Activated CD8-positive, alpha-beta memory T cell treated with anti-CD3 and anti-CD28 coated beads, Interleukin-2, amount 50 U/mL, for 48 hours (primary cell): ENCODE results near the gene GPR142.
"Not testable (repeated sequence)": the region's sequence is repeated elsewhere in the genome, so short reads cannot be mapped to it uniquely, and the experiment has no call there.

ENCODE experiments used
- DNase-seq: peaks from one replicate; pipeline ENCODE4 v3.0.0-alpha.2; 2020

Gene GPR142

DNA sequence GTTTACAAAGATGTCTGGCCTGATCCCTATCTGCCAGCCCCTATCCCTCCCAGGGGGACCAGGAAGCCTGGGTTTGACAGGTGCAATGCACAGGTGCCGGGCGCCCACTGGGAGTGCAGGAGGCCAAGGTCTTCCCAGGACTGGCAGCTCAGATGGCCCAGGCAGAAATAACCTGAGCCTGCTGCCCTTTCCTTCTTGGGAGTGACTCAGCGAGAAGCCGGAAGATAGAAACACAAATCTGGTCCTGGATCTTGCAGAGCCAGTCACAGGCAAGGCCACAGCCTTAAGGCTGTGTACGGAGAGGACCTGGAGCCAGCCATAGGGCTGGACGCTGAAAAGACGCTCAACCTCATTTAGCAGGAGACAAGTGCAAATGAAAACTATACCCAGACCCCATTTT, 27.7 kb downstream of the GPR142 start:
- DNase-seq: no peak

DNA sequence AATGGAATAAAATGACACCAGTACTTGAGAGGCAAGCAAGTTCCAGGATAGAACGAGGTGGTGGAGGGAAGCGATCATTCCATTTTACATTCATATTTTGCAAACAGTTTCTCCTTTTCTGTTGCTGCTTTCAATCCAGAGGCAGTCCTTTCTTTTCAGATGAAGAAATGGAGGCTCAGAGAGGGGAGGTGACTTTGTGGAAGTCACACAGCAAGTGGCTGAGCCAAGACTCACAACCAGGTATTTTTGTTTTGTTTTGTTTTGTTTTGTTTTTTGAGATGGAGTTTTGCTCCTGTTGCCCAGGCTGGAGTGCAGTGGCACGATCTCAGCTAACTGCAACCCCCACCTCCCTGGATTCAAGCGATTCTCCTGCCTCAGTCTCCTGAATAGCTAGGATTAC, 29.3 kb downstream of the GPR142 start:
- no peak for DNase-seq

- DNase-seq: no peak
Measured at GRCh38 chr17:74402048-74402447, 34.7 kb downstream of the GPR142 start.

DNA sequence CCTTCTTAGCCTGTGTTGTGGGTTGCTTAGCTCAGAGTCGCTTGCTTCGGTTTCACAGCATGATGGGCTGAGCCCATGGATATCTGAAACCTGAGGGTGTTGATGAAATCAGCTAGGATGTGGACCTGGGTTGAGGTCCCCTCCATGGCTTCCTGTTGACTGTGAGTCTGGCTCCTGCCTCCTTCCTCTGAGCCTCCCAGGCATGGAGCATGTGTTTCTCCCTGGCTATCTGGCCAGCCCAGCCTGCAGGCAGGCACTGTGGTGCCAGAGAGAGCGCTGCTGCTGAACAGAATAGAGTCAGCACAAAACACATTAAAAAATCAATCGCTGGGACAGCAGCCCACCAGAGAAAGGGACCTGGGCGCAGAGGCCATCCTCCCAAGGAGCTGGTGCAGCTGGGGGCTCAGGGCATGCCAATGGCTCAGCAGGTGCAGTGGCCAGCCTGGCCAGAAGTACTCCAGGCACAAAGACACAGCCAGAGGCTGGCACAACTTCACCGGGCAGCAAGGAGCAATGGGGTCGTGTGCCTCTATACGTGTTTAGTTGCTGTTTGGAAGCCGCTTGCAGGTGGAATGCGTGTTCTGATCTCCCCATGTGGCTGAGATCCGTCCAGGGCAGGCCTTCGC, 36.3 kb downstream of the GPR142 start:
- no peak for DNase-seq

DNA sequence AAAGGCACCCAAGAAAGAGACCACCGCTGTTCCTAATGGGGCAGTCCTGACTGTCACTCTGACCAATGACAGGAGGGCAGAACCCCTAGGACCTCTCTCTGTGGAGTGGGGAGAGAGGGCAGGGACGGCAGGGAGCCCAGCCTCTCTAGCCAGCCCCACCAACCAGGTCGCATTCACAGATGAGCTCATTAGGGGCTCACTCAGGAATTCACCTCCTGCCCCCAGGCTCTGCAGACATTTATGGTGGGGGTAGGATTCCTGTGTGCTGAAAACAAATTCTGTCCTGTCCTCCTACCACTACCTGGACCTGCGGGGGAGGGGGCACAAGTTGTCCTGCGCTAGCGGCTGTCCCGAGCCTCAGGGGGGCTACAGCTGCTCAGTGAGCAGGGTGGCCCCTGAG, 36.9 kb downstream of the GPR142 start:
- no peak for DNase-seq

DNA sequence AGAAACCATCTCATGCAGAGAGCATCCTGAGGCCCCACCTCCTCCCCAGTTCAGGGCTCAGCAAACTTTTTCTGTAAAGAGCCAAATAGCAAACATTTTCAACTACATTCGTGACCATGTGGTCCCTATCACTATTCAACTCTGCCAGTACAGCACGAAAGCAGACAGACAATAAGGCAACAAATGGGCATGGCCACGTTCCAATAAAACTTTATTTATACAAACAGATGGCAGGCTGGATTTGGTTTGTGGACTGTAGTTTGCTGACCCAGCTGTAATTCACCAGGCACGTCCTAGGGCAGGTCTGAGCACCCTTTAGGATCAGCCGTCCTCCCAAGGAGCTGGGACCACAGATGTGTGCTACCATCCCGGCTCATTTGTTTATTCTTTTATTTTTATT, 37.5 kb downstream of the GPR142 start:
- no peak for DNase-seq

GRCh38 chr17:74405311-74405710, 38.0 kb downstream of the GPR142 start:
- not testable (repeated sequence) for DNase-seq

DNA sequence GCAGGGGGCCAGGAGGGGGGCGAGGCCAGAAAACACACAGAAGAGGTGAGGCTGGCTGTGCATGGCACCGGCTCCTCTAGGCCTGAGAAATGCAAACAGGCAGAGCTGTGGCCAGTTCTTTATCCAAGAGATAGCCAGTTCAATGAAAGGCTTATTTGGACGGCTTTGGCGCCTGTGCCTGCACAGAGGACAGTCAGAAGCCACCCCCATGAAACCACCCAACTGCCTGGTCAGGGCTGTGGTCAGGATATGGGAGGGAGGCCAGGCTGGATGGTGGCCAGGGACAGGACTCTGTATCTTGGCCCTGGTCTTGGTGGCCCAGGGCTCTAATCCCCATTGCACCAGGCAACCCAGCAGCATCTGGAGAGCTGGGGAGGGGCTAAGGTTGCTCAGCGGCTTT, 40.1 kb downstream of the GPR142 start:
- no peak for DNase-seq

- no peak for DNase-seq
Measured at GRCh38 chr17:74408262-74408661, 41.0 kb downstream of the GPR142 start.

GRCh38 chr17:74408815-74409214, 41.5 kb downstream of the GPR142 start:
- DNase-seq: no peak

- DNase-seq: no peak
Measured at GRCh38 chr17:74410001-74410443, 42.7 kb downstream of the GPR142 start.

DNA sequence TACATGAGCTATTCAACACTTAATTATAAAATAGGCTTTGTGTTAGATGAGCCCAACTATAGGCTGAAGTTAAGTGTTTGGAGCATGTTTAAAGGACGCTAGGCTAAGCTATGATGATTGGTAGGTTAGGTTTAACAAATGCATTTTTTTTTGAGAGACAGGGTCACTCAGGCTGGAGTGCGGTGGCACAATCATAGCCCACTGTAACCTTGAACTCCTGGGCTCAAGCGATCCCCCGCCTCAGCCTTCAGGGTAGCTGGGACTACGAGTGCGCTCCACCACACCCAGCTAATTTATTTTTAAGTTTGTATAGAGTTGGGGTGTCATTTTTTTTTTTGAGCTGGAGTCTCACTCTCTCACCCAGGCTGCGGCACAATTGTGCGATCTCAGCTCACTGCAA, 45.3 kb downstream of the GPR142 start:
- no peak for DNase-seq

GRCh38 chr17:74413491-74413890, 46.2 kb downstream of the GPR142 start:
- no peak for DNase-seq

DNA sequence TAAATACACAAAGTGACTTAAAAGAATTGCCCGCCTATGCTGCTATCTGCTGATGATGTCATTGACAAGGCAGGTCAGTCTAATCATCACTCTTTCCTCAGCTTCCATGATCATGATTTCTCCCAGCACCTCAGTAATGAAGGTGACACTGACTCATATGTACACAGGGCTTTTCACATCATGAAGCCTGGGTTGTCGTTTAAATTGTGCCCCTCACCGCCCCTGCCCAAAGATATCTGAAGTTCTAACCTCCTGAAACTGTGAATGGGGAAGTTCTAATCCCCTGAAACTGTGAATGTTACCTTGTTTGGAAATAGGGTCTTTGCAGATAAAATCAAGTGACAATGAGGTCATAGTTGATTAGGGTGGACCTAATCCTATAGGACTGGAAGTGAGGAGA, 47.2 kb downstream of the GPR142 start:
- DNase-seq: no peak

GRCh38 chr17:74415608-74416396, 48.5 kb downstream of the GPR142 start:
- DNase-seq: no peak

- DNase-seq: no peak
Measured at GRCh38 chr17:74417178-74418045, 50.1 kb downstream of the GPR142 start.

- DNase-seq: no peak
Measured at GRCh38 chr17:74419928-74420411, 52.7 kb downstream of the GPR142 start.
